GM12864 (cell line): Measurements from ENCODE around the gene CCNB3.
A peak's percentile ranks its signal among the peaks of the same experiment; 100 is the strongest.

Experiments
- DNase-seq: peaks from one replicate; pipeline ENCODE4 v3.0.0-alpha.2; 2011; ENCODE audit warnings: low read depth
- H3K4me3 ChIP-seq: 2 replicates; pipeline ENCODE4 v1.5.1; 2011; ENCODE audit warnings: mild to moderate bottlenecking, low read depth, low read length, control low read depth
- CTCF ChIP-seq: IDR thresholded peaks from 2 replicates; pipeline ENCODE4 v1.5.1; 2011; ENCODE audit warnings: low read depth, mild to moderate bottlenecking, moderate library complexity, low read length, control low read depth, inconsistent platforms; ENCODE audit errors: missing control alignments

Gene CCNB3

DNA sequence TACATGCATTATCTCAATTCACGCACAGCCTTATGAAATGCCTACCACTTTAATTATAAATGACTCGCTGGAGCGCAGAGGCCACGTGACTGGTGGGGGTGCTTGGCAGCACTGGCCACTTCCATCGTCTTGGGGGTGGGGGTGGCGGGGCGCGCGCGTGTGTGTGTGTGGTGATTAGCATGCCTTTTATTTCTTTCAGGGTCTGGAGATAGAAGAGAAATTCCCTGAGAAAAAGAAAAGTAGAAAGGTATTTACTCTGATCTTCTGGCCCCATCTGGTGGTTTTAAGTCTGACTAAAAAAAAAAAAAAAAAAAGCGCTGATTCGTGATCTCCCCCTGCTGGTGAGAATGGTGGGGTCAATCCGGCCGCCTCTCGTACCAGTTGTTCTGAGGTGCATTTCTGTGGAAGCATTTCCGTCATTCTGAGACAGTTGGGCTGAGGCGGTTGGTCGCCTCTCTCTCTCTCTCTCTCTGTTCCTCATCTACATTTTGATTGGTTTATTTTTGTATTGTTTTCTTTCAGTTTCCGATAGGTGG is at the start of gene CCNB3:
CCNB3 (plus strand) TSS at position 402 of the 536 bp plus-strand sequence. CDS start 80,399 bp downstream, outside the sequence.
- peak within 1 kb of the TSS; percentile 31 for H3K4me3 ChIP-seq

DNA sequence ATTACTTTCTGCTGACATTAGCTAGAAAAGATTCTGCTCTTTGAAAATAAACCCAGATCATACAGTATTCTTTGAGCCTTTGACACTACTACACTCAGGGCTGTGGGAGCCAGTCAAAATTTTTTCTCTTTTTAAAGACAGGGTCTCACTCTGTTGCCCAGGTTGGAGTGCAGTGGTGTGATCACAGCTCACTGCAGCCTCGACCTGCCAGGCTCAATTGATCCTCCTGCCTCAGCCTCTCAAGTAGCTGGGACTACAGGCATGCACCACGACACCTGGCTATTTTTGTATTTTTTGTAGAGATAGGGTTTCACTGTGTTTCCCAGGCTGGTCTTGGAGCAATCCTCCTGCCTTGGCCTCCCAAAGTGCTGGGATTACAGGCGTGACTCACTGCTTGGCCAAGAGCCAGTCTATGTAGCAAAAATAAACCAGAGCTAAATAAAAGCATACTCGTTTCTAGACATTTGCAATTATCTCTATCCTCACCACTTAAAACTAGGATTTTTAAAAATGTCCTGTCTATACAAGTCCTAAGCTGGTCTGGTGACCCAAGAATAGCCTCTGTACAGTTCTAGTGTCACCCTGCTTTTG is 46.9 kb upstream of the CCNB3 start:
- no peak overlapping the region for H3K4me3 ChIP-seq
- DNase-seq: no peak
- no peak for TF ChIP-seq CTCF

More for the DNA sequence above, at the start of gene CCNB3:
- peak; percentile 59 for DNase-seq
- peak; percentile 44 for TF ChIP-seq CTCF

DNA sequence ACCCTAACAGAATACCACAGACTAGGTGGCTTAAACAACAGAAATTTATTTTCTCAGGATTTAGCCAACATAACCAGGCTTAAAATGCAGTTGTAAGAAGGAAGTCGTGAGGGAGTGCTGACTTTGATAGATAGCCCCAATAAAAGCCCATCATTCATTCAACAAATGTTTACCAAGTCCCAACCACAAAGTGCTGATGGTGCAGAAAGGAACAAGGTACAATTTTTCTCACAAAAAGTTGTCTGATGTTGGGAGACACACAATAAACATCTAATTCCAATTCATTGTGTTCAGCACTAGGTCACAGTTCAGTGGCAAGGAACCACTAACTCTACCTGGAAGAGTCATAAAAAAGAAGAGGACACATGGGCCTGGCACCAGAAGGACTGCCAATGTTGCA is 46.0 kb upstream of the CCNB3 start:
- DNase-seq: no peak
- no peak for TF ChIP-seq CTCF
- H3K4me3 ChIP-seq: no peak overlapping the region

DNA sequence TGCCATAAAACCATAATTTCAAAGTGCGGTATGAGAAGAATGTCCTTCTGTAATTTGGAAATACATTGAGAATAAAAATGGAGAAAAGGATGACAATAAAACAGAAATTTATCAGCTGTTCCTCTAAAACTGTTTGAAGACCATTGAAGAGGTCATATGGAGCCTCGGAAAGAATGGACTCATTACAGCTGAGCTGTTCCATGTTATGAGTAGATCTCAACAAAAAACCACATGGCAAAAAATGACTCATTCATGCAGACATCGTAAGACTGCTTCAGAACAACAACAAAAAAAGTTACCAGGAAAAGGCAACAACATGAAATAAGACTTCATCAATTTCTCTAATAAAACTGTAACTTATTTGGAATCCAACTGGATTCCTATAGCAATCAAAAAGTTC is 43.4 kb upstream of the CCNB3 start:
- TF ChIP-seq CTCF: no peak
- no peak for DNase-seq

GRCh38 chrX:50165727-50166126 is 38.8 kb upstream of the CCNB3 start:
- H3K4me3 ChIP-seq: no peak overlapping the region
- no peak for TF ChIP-seq CTCF
- no peak for DNase-seq

More for the DNA sequence above, 43.4 kb upstream of the CCNB3 start:
- no peak overlapping the region for H3K4me3 ChIP-seq

GRCh38 chrX:50167366-50167765 is 37.2 kb upstream of the CCNB3 start:
- TF ChIP-seq CTCF: no peak

GRCh38 chrX:50168241-50168687 is 36.3 kb upstream of the CCNB3 start:
- DNase-seq: no peak
- no peak for TF ChIP-seq CTCF
- no peak overlapping the region for H3K4me3 ChIP-seq

More at GRCh38 chrX:50167366-50167765, 37.2 kb upstream of the CCNB3 start:
- no peak overlapping the region for H3K4me3 ChIP-seq
- no peak for DNase-seq
